ACHN (cell line): ENCODE results near the gene MYORG.
"Not testable (repeated sequence)": the region's sequence is repeated elsewhere in the genome, so short reads cannot be mapped to it uniquely, and the experiment has no call there.

Source experiments
- DNase-seq: peaks from one replicate; pipeline ENCODE4 v3.0.0-alpha.2; 2015
- in situ Hi-C: cut with HindIII; loops from 2 replicates; pipeline ENCODE4 v1.10.0; 2017; ENCODE audit warnings: low sequenced_read_pairs, low pct_ligation_motif_present, low pct_unique_long_range_greater_than_20kb

The MYORG gene

DNA sequence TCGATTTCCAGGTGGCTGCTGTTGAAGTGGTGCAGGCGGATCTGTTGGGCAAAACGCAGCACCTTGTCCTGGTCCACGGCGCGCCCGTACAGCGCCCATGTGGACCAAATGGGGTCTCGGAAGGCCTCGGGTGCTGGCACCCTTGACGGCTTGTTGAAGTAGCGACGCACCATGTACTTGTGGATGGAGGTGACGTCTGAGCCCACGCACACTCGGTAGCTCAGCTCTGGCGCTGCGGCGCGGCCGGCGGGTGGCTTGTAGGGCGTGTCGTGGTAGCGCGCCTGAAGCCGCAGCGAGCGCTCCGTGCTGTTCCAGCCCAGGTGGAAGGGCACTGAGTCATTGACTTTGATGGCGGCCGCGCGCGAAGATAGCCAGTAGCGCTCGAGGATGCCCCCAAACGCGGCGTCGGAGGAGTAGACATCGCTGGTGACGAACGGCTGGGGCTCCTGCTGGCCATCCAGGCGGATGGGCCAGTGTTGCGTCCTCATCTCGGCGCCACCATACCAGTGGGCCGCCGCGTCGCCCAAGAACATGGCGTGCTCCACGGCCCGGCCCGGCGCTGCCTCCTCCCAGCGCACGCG lies 4.7 kb downstream of the MYORG start:
- DNase-seq, result no peak
- in situ Hi-C loops, result no loop called here

DNA sequence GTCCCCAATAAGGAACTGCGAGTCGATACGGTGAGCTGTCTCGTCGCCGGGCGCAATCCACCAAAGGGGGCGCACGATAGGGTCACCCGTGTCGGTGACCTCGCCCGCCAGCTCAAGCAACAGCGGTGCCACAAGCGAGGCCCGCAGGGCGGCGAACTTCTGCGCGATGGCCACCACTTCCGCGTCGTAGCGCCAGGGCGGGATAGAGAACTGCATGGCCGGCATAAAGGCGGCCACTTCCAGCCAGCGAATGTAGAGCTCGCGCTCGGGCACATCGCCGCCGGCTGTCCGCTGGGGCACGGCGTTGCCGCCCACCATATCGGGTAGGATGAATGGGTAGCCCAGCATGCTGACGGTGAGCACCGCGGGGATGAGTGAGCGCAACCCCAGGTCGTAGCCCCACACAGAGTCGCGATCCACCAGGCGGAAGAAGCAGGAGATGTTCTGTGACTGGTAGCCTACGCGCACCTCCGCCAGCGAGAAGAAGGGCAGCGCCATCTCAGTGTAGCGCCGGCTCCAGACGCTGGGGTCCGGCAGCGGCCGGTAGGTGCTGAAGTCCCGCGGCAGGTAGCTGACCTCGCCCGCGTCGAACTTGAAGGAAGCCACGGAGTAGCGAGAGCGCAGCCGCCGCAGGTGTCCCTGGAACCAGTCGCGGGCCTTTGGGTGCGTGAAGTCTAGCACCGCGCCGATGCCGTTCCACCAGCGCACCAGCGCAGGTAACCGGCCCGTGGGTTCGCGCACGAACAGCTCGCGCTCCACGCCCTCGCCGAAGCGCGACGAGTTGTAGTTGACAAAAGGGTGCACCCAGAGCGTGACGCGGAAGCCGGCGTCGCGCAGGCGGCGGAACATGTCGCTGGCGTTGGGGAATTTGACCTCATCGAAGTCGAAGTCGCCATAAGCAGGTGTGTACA lies 5.5 kb downstream of the MYORG start:
- DNase-seq, result no peak

DNA sequence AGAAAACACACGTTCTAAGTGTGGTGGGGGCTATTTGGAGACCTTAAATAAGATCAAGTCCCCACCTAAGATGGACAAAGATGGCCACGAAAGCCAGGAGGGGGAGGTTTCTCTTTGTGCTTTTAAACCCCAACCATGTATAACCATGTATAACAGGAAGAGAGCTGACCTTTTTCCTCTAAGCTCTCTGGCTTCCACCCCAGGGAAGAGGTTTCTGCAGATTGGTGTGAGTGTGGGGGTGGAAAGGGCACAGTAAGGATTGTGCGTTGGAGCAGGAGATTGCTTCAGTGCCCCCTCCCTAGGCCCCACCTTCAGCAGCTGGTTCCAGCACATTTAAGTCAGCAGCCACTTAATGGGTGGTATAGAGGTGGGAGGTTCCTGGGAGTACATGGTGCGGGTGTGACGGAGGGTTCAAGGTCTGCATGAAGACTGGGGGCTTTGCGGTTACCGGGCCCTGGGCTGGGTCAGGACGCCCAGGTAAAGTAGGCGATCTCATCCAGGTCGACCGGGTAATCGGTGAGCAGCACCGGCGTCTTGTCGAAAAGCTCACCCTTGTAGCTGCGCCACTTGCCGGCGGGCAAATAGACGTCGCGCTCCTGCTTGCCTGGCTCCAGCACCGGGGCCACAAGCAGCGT lies 6.2 kb downstream of the MYORG start:
- in situ Hi-C loops, result no loop called here
- no peak for DNase-seq

More for the DNA sequence above, 5.5 kb downstream of the MYORG start:
- in situ Hi-C loops, result no loop called here

DNA sequence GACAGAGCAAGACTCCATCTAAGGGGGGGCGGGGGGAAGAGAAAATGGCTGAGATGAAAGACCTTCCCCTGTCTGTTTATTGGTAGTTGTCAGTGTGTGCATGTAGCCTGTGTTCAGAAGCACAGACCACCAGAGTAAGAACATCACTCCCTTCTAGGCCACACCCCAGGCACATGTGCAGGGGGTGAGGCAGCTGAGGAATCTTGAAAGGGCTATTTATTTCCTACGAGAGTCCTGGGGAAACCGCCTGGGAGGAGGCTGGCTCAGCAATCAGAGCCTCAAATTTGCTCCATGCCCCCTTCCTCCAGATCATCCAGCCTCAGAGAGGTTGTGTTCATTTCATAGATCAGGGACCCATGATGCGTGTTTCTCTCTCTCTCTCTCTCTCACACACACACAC lies 7.1 kb downstream of the MYORG start:
- no peak for DNase-seq
- in situ Hi-C loops, result no loop called here

DNA sequence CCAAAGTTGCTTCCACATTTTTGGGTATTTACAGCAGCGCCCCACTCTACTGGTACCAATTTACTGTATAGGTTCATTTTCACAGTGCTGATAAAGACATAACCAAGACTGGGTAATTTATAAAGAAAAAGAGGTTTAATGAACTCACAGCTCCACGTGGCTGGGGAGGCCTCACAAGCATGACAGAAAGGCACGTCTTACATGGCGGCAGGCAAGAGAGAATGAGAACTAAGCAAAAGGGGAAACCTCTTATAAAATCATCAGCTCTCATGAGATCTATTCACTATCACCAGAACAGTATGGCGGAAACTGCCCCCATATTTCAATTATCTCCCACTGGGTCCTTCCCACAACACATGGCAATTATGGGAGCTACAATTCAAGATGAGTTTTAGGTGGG lies 7.9 kb downstream of the MYORG start:
- DNase-seq, in situ Hi-C loops: not testable (repeated sequence)

DNA sequence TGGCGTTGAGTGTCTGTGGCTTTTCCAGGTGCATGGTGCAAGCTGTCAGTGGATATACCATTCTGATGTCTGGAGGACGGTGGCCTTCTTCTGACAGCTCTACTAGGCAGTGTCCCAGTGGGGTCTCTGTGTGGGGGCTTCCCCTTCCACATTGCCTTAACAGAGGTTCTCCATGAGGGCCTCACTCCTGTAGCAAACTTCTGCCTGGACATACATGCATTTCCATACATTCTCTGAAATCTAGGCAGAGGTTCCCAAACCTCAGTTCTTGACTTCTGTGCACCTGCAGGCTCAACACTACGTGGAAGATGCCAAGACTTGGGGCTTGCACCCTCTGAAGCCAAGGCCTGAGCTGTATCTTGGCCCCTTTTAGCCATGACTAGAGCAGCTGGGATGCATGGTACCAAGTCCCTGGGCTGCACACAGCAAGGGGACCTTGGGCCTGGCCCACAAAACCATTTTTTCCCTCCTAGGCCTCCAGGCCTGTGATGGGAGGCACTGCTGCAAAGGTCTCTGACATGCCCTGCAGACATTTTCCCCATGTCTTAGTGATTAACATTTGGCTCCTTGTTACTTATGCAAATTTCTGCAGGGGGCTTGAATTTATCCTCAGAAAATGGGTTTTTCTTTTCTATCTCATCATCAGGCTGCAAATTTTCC lies 8.8 kb downstream of the MYORG start:
- DNase-seq, in situ Hi-C loops: not testable (repeated sequence)

DNA sequence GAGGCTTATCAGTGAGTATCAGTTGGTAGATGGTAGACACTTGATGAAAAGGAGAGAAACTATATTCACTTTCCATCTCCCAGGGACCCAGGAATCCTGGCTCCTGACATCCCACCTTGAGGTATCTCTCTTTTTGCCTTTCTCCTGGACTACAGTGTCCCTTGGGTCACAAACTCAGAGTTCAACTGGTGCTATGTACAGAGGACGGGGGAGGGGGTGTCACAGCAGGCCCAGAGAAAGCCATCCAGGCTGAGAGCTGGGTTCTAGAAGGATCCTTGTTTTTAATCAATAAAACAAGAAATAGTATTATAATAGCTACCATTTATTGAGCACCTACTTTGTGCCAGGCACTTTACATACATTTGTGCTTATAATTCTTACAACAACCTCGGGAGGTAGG lies 10.3 kb downstream of the MYORG start:
- in situ Hi-C loops, result no loop called here
- no peak for DNase-seq

DNA sequence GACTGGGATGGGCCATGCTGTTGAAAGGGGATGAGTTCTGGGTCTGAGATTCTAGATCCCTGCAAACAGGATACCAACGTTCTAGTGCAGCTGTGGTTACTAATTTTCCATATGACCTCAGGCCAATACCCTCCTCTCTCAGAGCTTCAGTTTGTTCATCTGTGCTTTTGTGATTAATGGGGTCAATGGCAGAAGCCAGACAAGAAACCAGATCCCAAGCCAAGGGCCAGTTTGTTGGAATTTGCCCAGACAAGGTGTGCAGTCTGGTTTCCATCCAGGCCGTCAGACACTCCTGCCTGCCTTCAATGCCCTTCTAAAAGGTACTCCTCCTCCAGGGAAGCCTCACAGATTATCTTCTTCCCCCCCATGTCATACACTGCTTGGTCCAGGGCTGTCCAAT lies 11.4 kb downstream of the MYORG start:
- in situ Hi-C loops, result no loop called here
- DNase-seq, result no peak

DNA sequence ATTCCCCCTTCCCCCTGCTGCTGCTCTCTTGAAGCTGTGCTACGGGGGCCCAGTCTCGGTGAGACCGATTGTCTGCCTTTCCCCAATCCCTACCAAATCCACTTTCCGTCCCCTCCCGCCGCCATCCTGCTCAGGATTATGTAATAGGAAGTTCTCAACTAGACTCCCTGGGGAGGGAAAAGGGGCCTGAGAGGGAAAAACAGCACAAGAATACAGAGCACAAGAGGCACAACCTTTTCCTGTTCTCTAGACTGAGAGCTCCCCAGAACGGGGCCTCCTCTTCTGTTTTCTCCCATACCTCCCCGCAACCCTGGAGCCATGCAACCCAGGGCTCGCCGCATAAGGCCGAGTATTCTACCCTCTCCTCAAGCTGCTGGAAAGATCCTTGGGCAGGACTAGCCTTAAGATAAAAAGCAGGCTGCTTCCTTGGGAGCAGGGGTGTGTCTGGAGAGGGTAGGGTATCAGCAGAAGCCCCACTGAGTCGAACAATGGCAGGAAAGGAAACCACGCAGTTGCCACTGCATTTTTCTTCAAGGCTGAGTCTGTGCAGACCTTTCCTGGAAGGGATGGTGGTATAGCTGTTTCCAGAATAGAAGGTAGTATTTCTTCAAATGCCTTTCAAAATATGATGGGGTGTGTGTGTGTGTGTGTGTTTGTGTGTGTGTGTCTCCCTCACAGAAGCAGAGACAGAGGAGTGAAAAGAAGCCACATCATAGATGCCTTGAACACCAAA lies 12.9 kb downstream of the MYORG start:
- in situ Hi-C loops, result no loop called here
- DNase-seq, result no peak

DNA sequence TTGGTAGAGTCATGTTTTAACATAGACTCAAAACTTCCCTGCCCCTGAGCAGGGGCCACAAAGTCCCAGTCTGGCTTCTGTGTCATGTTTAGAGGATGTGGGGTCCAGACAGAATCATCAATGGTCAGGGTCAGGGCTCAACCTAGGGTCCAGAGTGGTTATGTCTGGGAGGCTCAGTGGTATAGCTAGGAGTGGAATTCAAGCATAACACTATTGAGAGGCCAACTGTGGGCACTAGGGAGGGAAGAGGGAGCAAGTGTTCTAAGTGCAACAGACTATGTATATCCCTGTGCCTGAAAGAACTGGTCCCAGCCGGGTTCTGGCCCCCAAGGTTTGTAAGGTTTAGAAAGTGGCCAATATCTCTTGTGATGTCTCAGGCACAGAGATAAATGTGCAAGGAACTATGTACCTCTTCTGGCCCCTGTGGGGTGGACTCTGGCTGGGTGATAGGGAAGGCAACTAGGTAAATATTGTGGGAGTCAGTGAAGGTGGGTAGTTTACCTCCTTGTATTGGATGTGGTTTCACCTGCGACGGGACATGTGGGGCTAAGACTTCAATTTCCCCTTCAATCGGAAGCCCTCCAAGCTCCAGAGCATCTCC lies 14.0 kb downstream of the MYORG start:
- no peak for DNase-seq
- in situ Hi-C loops, result no loop called here

DNA sequence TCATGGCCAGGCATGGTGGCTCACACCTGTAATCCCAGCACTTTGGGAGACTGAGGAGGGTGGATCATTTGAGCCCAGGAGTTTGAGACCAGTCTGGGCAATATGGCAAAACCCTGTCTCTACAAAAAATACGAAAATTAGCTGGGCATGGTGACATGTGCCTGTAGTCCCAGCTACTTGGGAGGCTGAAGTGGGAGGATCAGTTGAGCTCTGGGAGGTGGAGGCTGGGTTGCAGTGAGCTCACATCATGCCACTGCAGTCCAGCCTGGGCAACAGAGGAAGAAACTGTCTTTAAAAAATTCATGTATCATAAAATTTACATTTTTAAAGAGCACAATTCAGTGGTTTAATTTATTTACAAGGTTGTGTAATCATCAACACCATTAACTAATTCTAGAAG lies 23.7 kb downstream of the MYORG start:
- DNase-seq, in situ Hi-C loops: not testable (repeated sequence)

DNA sequence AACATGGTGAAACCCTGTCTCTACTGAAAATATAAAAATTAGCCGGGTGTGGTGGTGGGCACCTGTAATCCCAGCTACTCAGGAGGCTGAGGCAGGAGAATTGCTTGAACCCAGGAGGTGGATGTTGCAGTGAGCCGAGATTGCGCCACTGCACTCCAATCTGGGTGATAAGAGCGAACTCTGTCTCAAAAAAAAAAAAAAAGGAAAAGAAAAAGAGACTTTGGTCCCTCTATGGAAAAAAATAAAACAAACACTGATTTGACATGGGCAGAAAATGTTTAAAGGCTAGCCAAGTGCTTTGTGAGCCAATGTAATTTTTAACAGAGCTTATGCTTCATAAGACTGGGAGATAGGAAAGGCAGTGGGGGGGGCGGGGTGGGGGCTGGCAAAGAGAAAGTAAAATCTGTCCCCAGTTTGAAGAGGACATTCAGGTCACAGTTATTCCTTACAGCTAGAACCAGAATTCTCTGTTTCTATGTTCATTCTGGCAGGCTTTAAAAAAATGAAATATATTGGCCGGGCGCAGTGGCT lies 24.5 kb downstream of the MYORG start:
- DNase-seq, in situ Hi-C loops: not testable (repeated sequence)

DNA sequence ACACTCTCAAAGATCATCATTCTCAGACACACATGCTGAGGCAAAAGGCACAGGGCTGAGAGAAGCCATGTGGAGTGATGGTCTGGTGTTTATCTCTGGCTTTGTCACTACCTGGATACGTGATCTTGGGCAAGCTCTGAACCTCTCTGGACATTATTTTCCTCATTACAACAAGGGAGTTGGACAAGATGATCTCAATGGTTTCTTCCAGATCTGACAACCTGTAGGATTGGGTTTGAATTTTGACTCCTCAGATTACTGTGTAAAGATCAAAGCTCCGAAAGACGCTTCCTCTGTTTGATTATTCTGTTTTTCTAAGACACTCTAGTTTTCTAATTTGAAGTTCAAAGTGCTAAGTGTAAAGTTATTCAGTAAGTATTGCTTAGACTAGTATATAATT lies 27.4 kb downstream of the MYORG start:
- DNase-seq, result no peak
- in situ Hi-C loops, result no loop called here

DNA sequence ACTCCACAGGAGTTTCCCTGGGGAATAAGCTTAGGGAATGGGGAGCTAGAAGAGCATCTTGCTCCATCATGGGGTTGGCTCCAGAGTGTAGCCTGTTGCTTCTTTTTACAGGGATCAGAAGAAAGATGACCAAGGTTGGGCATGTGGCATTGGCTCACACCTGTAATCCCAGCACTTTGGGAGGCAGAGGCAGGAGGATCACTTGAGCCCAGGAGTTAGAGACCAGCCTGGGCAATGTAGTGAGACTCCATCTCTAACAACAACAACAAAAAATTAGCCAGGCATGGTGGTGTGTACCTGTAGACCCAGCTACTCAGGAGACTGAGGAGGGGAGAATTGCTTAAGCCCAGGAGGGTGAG lies 28.9 kb downstream of the MYORG start:
- no peak for DNase-seq
- in situ Hi-C loops, result no loop called here

DNA sequence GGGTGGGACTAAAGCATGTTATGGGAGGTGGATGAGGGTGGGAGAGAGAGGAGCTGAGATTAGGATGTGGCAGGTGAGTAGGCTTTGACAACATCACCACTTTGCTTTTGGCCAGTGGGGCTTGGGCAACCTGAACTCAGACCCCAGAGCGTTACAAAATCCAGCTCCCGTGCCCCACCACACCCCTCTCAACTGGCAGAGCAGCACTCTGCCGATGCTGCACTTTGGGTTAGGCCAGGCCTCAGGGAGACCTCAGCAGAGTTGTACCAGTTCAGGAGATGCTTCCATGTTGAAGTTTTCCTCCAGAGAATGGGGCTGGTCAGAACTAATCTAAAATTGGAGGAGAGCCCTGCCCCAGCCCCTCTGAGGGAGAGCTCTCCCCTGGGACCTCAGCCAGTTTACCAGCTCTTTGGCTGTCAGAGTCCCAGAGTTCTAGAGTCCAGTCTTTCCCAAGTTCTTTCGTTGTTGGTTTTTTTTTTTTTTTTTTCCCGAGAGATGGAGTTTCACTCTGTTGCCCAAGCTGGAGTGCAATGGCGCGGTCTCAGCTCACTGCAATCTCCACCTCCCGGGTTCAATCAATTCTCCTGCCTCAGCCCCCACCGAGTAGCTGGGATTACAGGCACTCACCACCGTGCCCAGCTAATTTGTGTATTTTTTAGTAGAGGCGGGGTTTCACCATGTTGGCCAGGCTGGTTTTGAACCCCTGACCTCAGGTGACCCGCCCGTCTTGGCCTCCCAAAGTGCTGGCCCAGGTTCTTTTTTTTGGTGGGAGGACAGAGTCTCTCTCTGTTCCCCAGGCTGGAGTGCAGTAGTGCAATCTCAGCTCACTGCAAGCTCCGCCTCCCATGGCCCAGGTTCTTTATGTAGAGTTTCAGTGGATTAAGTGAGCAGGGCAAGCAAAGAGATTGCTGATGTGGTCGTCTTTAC lies 29.6 kb downstream of the MYORG start:
- in situ Hi-C loops, result no loop called here
- DNase-seq, result no peak

DNA sequence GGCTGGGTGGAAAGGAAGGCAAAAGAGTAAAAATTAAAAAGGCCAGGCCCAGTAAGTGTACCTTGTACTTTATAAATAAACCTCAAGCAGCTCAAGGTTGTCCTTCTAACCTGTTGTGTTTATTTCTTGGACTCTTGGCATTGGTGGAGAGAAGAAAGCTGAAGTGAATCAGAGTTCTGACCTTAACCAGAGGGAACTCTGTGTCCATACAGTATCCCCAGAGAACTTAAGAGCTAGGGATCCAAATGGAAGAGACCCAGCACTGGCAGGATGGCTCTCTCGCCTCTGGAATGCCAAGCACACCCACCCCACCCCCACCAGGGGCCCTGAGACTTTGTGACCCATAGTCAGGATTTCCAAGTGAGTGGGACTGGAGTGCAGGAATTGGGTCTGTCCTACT lies 33.1 kb downstream of the MYORG start:
- DNase-seq, result no peak
- in situ Hi-C loops, result no loop called here

DNA sequence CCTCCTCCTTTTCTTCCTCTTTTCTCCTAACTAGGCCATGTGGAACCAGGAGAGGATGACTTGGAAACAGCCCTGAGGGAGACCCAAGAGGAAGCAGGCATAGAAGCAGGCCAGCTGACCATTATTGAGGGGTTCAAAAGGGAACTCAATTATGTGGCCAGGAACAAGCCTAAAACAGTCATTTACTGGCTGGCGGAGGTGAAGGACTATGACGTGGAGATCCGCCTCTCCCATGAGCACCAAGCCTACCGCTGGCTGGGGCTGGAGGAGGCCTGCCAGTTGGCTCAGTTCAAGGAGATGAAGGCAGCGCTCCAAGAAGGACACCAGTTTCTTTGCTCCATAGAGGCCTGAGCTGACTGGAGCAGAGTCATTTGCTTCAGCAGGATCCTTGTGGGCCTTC lies 33.6 kb downstream of the MYORG start:
- in situ Hi-C loops, result no loop called here
- no peak for DNase-seq
